ENCODE data around the gene FBXO3.

GRCh38 chr11:33737362-33737821, 36.9 kb downstream of the FBXO3 start:
- TF ChIP-seq SUZ12 (IDR thresholded peaks at IDR 0.05) (no peak), HDGF (IDR thresholded peaks at IDR 0.05; ENCODE audit: borderline replicate concordance) (no peak), ZNF384 (IDR thresholded peaks at IDR 0.05) (no peak), NFRKB (IDR thresholded peaks at IDR 0.05) (no peak), ARNT (IDR thresholded peaks at IDR 0.05) (no peak), FOXK2 (IDR thresholded peaks at IDR 0.05) (no peak), FOXM1 (IDR thresholded peaks at IDR 0.05; ENCODE audit: borderline replicate concordance) (no peak)
